Colonic mucosa (tissue), 4 donors: Measurements from ENCODE around the gene CCDC24. TPM values are rescaled to one million over a fixed set of nuclear protein-coding genes. Genes with fewer than 3 reads are reported as not detected.
A peak's percentile ranks its signal among the peaks of the same experiment; 100 is the strongest.

Experiments used
- DNase-seq: peaks from one replicate; pipeline ENCODE4 v3.0.0-alpha.2; 2020
- H3K27ac ChIP-seq: fragments of 200-600 bp; one replicate; pipeline ENCODE4 v1.8.0; 2021
- H3K27me3 ChIP-seq: fragments of 200-600 bp; one replicate; pipeline ENCODE4 v1.8.0; 2021
- H3K36me3 ChIP-seq: fragments of 200-600 bp; one replicate; pipeline ENCODE4 v1.8.0; 2021
- H3K4me1 ChIP-seq: fragments of 200-600 bp; one replicate; pipeline ENCODE4 v1.8.0; 2021; ENCODE audit warnings: mild to moderate bottlenecking
- H3K4me3 ChIP-seq: fragments of 200-600 bp; one replicate; pipeline ENCODE4 v1.8.0; 2021
- H3K9ac ChIP-seq, 2 donors: one replicate each; pipeline ENCODE4 v1.7.0; 2013; ENCODE audit warnings: control low read depth in 2 of 2, low read depth in 2 of 2, low read length in 2 of 2
- H3K9me3 ChIP-seq: fragments of 200-600 bp; one replicate; pipeline ENCODE4 v1.8.0; 2021
- intact Hi-C: fragments of 100-400 bp; cut with DNase I; formaldehyde crosslinking; loops from one replicate; pipeline ENCODE4 v1.14.1; 2022
- total RNA-seq, 2 donors: library from RNA; stranded (reverse); fragmentation: NEBNext Ultra II Directional in 1 of 2; extraction: Animal tissue kit (Norgen Biotek cat#: 25700) in 1 of 2; gene quantifications; one replicate each; pipeline ENCODE4 v1.2.1, GENCODE V29; 2021
- TF ChIP-seq, protein P1 (sequence below): fragments of 200-600 bp; IDR thresholded peaks from one replicate; pipeline ENCODE4 v1.8.0; 2022; ENCODE audit warnings: antibody characterized with exemption, mild to moderate bottlenecking
- donor health status: healthy.
- donor health status: DM: no; HTN: no; CAD: no.
- donor health status: DM: no; HTN: no; CAD: no.

The CCDC24 gene
- total RNA-seq, 2 donors from 2014 or later = 20.3 to 24.6 TPM

DNA sequence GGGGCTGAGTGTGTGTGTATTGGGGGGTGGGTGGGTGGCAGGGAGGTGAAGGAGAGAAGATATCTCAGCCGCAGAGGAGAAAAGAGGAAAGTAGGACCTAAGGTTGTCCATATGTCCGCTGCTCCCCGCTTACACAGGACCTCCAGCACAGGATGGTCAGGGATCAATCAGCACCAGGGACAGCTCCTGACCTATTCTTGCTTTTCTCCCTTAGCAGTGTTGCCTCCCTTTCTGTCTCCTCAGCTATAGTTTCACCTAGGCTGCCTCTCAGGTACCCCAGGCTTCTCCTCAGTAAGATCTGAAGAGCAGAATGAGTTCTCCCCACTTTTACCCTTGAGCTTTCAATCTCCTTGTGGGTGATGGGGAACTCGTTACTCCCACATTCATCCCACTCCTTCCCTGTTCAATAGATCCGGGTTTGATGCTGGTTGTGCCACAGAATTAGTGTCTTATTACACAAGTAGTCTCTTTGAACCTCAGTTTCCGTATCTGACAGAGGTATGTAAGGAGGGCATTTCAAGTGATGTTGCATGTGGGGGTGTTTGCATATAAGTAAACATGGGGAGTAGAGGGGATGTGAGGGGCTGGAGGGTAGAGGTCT lies 23.0 kb upstream of the CCDC24 start:
- intact Hi-C loops = no loop called here
- Histone ChIP-seq H3K9ac (no peak overlapping the region), H3K4me3 (no peak overlapping the region), H3K9me3 (no peaks in the 10 kb centered on the region), H3K27me3 (no peaks in the 10 kb centered on the region), H3K4me1 (peaks cover 6% of the 10 kb centered on the region), H3K36me3 (no peaks in the 10 kb centered on the region), H3K27ac (no peak overlapping the region)
- DNase-seq = no peak
- TF ChIP-seq, protein P1, sequence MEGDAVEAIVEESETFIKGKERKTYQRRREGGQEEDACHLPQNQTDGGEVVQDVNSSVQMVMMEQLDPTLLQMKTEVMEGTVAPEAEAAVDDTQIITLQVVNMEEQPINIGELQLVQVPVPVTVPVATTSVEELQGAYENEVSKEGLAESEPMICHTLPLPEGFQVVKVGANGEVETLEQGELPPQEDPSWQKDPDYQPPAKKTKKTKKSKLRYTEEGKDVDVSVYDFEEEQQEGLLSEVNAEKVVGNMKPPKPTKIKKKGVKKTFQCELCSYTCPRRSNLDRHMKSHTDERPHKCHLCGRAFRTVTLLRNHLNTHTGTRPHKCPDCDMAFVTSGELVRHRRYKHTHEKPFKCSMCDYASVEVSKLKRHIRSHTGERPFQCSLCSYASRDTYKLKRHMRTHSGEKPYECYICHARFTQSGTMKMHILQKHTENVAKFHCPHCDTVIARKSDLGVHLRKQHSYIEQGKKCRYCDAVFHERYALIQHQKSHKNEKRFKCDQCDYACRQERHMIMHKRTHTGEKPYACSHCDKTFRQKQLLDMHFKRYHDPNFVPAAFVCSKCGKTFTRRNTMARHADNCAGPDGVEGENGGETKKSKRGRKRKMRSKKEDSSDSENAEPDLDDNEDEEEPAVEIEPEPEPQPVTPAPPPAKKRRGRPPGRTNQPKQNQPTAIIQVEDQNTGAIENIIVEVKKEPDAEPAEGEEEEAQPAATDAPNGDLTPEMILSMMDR = no peak

DNA sequence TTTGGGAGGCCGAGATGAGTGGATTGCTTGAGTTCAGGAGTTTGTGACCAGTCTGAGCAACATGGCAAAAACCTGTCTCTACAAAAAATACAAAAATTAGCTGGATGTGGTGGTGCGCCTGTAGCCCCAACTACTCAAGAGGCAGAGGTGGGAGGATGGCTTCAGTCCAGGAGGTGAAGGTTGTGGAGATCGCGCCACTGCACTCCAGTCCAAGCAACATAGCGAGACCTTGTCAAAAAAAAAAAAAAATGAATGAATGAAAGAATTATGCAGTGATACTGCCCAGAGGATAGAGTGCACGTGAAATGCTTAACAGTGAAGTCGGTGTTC lies 22.0 kb upstream of the CCDC24 start:
- Histone ChIP-seq H3K9ac (no peak overlapping the region), H3K27ac (no peak overlapping the region), H3K36me3 (no peaks in the 10 kb centered on the region), H3K4me3 (peak overlapping the region; percentile 96), H3K4me1 (peaks cover 6% of the 10 kb centered on the region), H3K9me3 (no peaks in the 10 kb centered on the region), H3K27me3 (no peaks in the 10 kb centered on the region)
- no peak for DNase-seq
- TF ChIP-seq, protein P1 = no peak
- intact Hi-C loops = no loop called here

DNA sequence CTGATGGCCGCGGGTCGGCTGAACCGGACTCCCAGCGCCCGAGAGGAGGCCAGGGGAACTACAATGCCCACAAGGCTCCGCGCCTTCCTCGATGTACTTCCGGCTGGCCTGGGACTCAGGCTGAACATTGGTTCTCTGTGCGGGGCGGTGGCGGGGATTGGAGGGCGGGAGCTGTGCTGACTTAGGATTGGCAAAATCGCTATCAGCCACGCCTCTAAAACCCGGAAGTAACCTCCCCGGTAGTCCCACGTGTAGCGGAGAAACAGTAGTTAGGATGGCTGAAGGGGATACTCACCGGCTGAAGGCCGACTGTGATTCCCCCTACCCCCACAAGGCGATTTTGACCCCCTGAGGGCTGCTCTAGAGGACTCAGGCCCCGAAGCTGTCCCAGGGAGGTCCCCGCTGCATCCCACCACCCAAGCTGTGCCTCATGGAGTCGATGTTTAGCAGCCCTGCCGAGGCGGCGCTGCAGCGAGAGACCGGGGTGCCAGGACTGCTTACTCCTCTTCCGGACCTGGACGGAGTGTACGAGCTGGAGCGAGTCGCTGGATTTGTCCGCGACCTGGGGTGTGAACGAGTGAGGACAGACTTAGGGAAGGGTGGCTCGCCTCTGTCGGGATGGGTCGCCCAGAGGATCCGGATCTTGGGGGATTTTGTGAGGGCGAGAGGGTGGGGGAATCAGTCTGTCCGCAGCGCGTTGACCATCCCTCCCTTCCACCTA lies 21.5 kb upstream of the CCDC24 start, which contains the start of gene DPH2:
Gene DPH2 (plus strand): TSS at position 265 of the 721 bp plus-strand sequence. CDS start 166 bp downstream, at position 431.
- H3K4me1 ChIP-seq = peaks cover 6% of the 10 kb centered on the region
- TF ChIP-seq, protein P1 = no peak
- peak; percentile 97 for DNase-seq
- intact Hi-C loops = no loop called here
- H3K9me3 ChIP-seq = no peaks in the 10 kb centered on the region
- no peak within 1 kb of the TSS for H3K27ac ChIP-seq
- peak within 1 kb of the TSS; percentile 78 to 91 for H3K9ac ChIP-seq
- H3K4me3 ChIP-seq = peak within 1 kb of the TSS; percentile 96
- no peaks in the 10 kb centered on the region for H3K36me3 ChIP-seq
- no peaks in the 10 kb centered on the region for H3K27me3 ChIP-seq

DNA sequence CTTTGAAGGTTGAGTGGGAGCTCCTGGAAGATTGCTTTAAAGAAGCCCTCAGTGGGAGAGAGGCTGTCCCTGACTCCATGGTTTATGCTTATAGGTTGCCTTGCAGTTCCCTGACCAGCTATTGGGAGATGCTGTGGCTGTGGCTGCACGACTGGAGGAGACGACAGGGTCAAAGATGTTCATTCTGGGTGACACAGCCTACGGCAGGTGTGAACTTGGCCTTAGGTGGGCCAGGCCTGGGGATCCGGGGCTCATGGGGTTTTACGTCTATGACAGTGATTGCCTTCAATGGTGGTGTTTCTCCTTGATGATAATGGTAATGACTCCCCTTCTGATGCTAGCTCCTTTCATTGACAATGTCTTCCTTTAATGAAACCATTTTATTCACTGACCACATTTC lies 20.9 kb upstream of the CCDC24 start:
- TF ChIP-seq, protein P1 = no peak
- Histone ChIP-seq H3K4me1 (peaks cover 6% of the 10 kb centered on the region), H3K27ac (no peak overlapping the region), H3K9me3 (no peaks in the 10 kb centered on the region), H3K36me3 (no peaks in the 10 kb centered on the region), H3K4me3 (peak overlapping the region; percentile 96), H3K27me3 (no peaks in the 10 kb centered on the region), H3K9ac (peak overlapping the region; percentile 78 to 91)
- intact Hi-C loops = no loop called here
- no peak for DNase-seq

DNA sequence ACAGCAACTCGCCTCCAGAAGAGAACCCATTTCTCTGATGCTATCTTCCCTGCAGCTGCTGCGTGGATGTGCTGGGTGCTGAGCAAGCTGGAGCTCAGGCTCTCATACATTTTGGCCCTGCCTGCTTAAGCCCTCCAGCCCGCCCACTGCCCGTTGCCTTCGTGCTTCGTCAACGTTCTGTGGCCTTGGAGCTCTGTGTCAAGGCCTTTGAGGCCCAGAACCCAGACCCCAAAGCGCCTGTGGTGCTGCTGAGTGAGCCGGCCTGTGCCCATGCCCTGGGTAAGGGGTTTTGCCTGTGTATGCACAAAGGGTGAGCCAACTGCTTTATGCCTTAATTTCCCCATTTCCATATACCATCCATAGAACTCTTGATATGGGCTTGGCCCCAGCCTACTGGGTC lies 20.5 kb upstream of the CCDC24 start:
- no peaks in the 10 kb centered on the region for H3K27me3 ChIP-seq
- no peak overlapping the region for H3K4me3 ChIP-seq
- H3K27ac ChIP-seq = no peak overlapping the region
- intact Hi-C loops = no loop called here
- no peak for DNase-seq
- H3K9ac ChIP-seq = peak overlapping the region in 1 of 2 donors; percentile 91
- TF ChIP-seq, protein P1 = no peak
- peaks cover 7% of the 10 kb centered on the region for H3K4me1 ChIP-seq
- H3K36me3 ChIP-seq = no peaks in the 10 kb centered on the region
- no peaks in the 10 kb centered on the region for H3K9me3 ChIP-seq
